K562 (cell line): Measurements from ENCODE around the gene SGMS1.

Source experiments
- TF ChIP-seq, protein P1 (sequence below), 3 experiments: fragments of 200-800 bp in 1 of 3; fragments of 250-450 bp in 1 of 3; fragments of 450-650 bp in 1 of 3; sonication (Bioruptor Pico) in 1 of 3; sonication (Bioruptor generic) in 1 of 3; formaldehyde crosslinking in 1 of 3; IDR thresholded peaks; 2 replicates each; pipeline versions ENCODE4 v1.6.1 to v1.8.0; 2016 to 2022; ENCODE audit warnings: mild to moderate bottlenecking in 2 of 3, missing genetic modification characterization in 2 of 3, missing compliant biosample characterization in 1 of 3, moderate library complexity in 1 of 3
- TF ChIP-seq, protein P2 (sequence below): IDR thresholded peaks from 3 replicates; pipeline ENCODE4 v1.6.1; 2011; ENCODE audit warnings: borderline replicate concordance, mild to moderate bottlenecking, moderate library complexity; ENCODE audit not compliant: insufficient read length; ENCODE audit errors: extremely low read depth

DNA sequence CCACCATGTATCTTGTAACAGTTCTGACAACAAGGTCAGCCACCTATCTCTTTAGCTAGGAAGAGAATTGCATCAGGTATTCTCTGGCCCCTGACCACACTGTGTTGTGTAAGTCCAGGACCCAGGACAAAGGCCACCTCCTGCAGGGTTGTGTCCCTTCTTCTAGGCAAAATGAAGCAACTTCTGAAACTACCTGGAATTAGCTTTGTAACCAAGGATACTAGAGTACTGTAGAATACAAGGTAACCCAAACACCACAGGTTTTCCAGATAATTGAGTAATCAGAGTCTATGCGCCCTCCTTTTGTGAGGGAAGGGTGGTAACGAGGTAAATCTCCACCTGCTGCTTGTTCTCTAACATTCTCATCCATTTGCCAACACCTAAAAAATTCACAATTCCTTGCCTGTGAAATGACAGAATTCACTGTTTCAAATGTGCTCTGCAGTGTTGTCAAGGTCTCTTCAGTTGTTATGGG is 51.7 kb downstream of the SGMS1 start:
- TF ChIP-seq, protein P1, sequence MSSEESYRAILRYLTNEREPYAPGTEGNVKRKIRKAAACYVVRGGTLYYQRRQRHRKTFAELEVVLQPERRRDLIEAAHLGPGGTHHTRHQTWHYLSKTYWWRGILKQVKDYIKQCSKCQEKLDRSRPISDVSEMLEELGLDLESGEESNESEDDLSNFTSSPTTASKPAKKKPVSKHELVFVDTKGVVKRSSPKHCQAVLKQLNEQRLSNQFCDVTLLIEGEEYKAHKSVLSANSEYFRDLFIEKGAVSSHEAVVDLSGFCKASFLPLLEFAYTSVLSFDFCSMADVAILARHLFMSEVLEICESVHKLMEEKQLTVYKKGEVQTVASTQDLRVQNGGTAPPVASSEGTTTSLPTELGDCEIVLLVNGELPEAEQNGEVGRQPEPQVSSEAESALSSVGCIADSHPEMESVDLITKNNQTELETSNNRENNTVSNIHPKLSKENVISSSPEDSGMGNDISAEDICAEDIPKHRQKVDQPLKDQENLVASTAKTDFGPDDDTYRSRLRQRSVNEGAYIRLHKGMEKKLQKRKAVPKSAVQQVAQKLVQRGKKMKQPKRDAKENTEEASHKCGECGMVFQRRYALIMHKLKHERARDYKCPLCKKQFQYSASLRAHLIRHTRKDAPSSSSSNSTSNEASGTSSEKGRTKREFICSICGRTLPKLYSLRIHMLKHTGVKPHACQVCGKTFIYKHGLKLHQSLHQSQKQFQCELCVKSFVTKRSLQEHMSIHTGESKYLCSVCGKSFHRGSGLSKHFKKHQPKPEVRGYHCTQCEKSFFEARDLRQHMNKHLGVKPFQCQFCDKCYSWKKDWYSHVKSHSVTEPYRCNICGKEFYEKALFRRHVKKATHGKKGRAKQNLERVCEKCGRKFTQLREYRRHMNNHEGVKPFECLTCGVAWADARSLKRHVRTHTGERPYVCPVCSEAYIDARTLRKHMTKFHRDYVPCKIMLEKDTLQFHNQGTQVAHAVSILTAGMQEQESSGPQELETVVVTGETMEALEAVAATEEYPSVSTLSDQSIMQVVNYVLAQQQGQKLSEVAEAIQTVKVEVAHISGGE (CRISPR knock-in tag; IDR thresholded peaks at IDR 0.05): no peak
- TF ChIP-seq, protein P2, sequence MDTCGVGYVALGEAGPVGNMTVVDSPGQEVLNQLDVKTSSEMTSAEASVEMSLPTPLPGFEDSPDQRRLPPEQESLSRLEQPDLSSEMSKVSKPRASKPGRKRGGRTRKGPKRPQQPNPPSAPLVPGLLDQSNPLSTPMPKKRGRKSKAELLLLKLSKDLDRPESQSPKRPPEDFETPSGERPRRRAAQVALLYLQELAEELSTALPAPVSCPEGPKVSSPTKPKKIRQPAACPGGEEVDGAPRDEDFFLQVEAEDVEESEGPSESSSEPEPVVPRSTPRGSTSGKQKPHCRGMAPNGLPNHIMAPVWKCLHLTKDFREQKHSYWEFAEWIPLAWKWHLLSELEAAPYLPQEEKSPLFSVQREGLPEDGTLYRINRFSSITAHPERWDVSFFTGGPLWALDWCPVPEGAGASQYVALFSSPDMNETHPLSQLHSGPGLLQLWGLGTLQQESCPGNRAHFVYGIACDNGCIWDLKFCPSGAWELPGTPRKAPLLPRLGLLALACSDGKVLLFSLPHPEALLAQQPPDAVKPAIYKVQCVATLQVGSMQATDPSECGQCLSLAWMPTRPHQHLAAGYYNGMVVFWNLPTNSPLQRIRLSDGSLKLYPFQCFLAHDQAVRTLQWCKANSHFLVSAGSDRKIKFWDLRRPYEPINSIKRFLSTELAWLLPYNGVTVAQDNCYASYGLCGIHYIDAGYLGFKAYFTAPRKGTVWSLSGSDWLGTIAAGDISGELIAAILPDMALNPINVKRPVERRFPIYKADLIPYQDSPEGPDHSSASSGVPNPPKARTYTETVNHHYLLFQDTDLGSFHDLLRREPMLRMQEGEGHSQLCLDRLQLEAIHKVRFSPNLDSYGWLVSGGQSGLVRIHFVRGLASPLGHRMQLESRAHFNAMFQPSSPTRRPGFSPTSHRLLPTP: no peak
